Umbilical cord (tissue), 2 donors: ENCODE data around the gene NOL4L. TPM values are rescaled to one million over a fixed set of nuclear protein-coding genes. Genes with fewer than 3 reads are reported as not detected.

Experiments used
- DNase-seq: peaks from one replicate; pipeline ENCODE4 v3.0.0-alpha.2; 2015; ENCODE audit warnings: low spot score
- total RNA-seq: library from RNA; depleted of rRNA; stranded (reverse); fragments of >200 nt; gene quantifications from one replicate; pipeline ENCODE4 v1.2.3, GENCODE V29; 2014; ENCODE audit warnings: low replicate concordance; ENCODE audit not compliant: insufficient read depth

The NOL4L gene
- total RNA-seq, 1 donor from 2014 or later, result 6.5 TPM

DNA sequence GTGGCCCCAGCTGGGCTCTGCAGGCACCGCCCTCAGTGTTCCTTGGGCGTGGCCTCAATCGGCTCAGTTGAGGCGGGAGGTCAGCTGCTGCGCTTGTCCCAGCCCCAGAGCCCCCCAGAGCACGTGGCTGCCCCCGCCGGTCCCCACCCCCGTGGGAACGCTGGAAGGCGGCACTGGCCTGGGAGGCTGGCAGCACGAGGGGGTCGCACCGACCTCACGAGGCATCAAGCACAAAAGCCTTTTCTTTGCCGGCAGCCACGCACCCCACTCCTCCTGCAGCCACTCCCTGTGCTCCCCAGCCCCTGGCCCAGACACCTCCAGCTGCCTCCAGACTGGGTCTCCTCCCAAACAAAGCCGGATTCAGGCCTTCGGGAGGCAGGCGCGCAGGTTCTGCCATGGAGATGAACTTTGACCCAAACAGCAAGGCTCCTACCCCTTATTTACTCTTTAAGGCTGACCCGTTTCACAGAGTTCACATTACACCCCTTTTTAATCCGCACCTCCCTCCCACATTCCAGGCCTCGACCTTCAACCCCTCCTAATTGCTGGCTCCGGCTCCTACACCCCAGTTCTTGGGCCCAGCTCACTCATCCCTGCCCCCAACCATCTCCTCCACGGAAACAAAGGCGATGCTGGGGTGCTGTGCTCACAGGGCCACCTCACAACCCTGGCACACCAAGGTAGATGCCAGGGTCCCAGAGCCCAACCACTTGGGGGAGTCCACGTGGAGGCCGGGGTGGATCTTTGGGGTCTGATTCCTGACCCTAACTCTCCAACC is 111.7 kb downstream of the NOL4L start:
- no peak for DNase-seq

DNA sequence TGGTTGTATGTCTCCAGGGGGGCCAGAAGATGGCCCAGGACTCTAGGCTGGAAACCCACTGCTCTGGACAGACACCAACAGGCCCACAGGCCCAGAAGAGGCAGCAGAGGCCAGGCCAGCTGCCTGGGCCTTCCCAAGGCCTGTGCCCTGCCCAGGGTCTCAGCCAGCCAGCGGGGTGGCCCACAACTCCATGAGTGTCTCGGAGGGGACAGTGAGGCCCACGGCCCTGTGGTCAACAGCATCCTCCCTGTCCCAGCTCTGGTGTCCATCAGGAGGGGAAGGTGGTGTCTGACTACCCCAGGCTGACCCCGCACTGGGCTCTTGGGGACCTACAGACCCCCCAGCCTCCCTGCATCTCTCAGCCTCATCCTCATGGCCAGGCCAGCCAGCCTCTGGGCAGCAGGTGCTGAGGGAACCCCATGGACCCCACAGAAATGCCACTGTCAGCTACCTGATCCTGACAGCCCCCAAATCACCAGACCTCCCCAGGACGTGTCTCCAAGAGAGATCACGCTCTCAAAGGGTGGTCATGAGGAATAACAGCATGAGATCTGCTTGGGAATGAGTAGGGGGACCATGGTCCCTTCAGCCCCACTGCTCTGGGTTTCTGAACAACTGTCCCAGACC is 112.4 kb downstream of the NOL4L start:
- DNase-seq, result no peak

GRCh38 chr20:32470940-32471339 is 114.2 kb downstream of the NOL4L start:
- no peak for DNase-seq

DNA sequence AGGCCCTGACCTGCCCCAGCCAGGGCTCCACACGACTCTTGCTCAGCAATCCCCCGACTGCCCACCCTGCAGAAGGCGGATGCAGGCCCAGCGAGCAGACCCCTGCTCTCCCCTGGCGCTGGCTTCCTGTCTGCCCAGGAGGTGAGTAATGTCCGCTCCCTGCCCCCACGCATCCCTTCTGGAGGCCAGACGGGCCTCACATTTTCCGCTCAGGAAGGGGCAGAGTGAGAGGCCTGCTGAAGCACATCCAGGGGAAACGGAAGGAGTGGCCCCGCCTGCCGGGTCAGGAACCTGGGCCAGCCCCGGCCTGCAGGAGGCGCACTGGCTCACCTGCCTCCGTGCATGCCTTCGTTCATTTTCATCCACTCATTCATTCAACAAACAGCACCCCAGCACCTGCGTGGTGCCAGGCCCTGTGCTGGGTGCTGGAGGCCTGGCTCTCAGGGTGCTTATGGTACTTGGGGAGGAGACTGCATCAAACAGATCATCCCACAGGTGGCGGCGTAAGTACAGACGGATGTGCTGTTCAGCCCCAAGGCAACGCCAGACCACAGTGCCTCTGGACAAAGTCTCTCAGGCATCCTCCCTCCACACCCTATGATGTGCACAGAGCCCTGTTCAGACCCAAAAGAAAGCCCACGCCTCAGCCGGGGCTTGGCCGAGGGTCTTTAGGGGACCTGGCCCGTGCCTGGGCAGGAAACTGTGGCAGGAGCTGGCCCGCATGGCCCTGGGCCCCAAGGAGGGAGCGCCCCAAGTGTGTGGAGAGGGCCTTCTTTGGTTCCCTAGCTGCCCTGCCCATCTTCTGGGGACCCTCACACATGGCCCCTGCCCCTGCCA is 114.9 kb downstream of the NOL4L start:
- DNase-seq, result peak; percentile 87

- no peak for DNase-seq
Observed at GRCh38 chr20:32468860-32469259, 116.3 kb downstream of the NOL4L start.

DNA sequence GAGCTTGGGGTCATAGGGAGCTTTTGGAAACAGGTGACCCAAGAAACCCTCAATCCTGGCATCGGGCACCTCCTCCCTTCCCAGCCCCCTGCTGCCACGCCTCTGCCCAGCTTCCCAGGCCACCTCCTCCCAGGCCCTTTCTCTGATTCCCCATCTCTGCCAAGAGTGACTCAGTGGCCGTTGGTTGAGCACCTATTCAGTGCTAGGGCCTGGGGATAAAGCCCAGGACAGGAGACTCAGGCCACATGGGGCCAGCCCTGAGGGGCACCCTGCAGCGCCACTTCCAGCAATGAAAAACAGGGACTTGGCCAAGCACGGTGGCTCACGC is 116.9 kb downstream of the NOL4L start:
- DNase-seq, result no peak

DNA sequence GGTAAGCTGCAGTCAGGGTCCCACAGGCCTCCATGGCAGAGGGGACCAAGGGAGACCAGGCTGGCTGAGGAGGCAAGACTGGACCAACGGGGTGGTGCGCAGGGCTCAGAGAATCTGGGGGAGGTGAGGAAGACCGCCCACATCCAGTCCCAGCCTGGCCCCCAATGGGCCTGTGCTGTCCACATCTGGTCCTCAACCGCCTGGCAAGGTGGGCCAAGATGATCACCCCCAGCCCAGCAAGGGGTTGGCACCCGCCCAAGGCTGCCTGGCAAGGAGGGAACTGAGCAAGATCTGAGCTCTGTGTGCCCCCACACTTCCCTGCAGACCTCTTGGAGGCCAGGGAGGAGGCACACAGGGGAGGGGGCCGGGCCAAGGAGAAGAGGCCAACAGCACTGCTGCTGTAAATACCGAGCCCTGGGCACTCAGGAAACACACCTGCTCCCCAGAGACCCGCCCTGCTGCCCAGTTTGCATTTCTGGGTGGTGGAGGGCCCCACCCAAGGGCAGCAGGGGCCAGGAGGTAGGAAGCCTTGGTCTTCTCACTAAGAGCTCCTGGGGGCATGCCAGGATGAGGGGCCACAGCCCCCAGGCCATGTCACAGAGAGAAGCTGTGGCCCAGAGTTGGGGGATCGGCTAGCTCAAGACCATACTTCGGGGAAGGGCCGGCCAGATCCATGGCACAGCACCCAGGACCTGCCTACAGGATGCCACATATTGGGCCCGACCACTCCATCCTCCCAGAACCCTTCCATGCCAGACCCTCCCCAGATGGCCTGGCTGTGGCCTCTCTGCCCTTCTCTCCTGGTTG is 117.4 kb downstream of the NOL4L start:
- no peak for DNase-seq

- DNase-seq, result no peak
Observed at GRCh38 chr20:32466739-32467505, 118.2 kb downstream of the NOL4L start.

- peak; percentile 48 for DNase-seq
Observed at GRCh38 chr20:32465901-32466675, 119.0 kb downstream of the NOL4L start.

DNA sequence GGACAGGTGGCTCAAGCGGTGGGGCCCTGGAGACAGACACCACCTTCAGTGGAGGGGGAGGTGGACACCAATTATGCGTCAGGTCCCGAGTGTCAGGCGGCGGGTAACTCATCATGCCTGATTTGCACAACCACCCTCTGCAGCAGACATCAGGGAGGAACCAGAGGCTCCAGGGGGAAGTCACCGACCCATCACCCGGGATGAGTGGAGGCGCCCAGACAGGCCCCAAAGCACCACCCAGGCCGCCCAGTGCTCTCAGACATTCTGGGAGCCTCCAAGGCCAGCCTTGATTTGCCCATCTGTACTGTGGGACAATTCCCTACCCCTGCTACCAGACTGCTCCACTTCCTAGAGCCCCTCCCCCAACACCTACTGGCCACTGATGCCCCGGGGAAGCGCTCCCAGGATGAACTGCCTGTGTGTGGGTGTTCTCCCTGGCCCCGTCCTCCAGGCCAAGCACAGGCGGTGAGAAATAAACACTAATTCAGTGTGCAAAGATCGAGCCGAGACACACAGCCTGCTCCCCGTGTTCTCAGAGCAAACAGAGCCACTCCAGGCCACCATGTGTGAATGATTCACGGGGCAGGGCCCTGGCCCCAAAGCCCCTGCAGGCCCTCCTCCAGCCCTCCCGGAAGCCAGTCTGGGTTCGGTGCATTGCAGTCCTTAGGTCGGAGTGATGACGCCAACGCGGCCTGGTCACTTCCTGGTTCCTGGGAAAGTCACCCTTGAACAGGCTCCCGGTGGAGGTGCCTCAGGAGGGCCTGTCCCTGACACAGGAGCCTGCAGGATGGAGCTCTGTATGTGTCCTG is 119.8 kb downstream of the NOL4L start:
- DNase-seq, result peak; percentile 68

- no peak for DNase-seq
Observed at GRCh38 chr20:32464401-32465091, 120.6 kb downstream of the NOL4L start.

GRCh38 chr20:32463642-32464400 is 121.3 kb downstream of the NOL4L start:
- no peak for DNase-seq

GRCh38 chr20:32462900-32463641 is 122.1 kb downstream of the NOL4L start:
- DNase-seq, result peak; percentile 38

- no peak for DNase-seq
Observed at GRCh38 chr20:32461836-32462600, 123.1 kb downstream of the NOL4L start.

DNA sequence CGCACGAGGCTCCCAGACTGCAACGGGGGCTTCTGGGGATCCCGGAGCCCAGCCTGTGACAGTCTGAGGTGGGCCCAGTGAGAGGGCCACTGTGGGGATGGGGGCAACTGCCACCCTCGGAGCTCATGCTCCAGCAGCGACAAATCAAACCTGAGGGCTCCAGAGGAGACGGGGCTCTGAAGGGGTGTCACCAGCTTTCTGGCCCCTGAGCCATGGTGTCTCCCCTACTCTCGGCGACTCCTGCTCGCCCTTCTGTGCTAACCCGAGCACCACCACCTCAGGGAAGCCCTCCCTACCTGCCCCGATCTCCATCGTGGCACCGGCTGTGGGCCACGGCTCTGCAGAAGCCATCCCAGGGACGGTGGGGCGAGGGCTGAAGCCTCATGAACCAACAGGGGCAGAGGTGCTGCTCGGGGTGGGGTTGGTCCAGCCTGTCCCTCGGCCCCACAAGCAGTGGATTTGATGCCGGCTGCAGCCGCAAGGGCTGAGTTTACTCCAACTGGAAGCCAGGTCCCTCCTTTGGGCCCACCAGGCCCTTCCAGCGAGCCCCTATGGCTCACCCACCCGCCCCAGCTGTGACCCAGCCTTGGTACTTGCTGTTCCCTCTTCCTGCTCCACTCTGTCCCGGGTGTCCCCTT is 124.3 kb downstream of the NOL4L start:
- no peak for DNase-seq

GRCh38 chr20:32460231-32460630 is 124.9 kb downstream of the NOL4L start:
- DNase-seq, result no peak
